ENCODE data around the gene THAP4. TPM values are rescaled to one million over a fixed set of nuclear protein-coding genes. Genes with fewer than 3 reads are reported as not detected.
"Not testable (repeated sequence)": the region's sequence is repeated elsewhere in the genome, so short reads cannot be mapped to it uniquely, and the experiment has no call there.

The THAP4 gene
- total RNA-seq, 2 donors from 2014 or later: 27.2 to 31.1 TPM

- no peak overlapping the region for H3K4me3 ChIP-seq
- H3K4me1 ChIP-seq (ENCODE audit: control insufficient read depth in 1 of 2, low read depth in 2 of 2): peaks cover 2 to 12% of the 10 kb centered on the region in 2 donors
- H3K9me3 ChIP-seq: no peaks in the 10 kb centered on the region
- no peak overlapping the region for H3K27ac ChIP-seq
- H3K36me3 ChIP-seq: peaks cover 63% of the 10 kb centered on the region
- ATAC-seq (ENCODE audit: insufficient number of reproducible peaks, low FRiP score, low read depth): no peak
- no peak for TF ChIP-seq CTCF (IDR thresholded peaks at IDR 0.05)
- no peaks in the 10 kb centered on the region for H3K27me3 ChIP-seq (replicated peaks; ENCODE audit: insufficient read depth)
- no peak for DNase-seq (ENCODE audit: low spot score)
These were observed 33.6 kb upstream of the THAP4 start for GRCh38 chr2:241670333-241671110.

- no peak for ATAC-seq (ENCODE audit: insufficient number of reproducible peaks, low FRiP score, low read depth)
These were observed 31.9 kb upstream of the THAP4 start for GRCh38 chr2:241668839-241669238.

GRCh38 chr2:241668354-241668753, 31.4 kb upstream of the THAP4 start:
- ATAC-seq (ENCODE audit: insufficient number of reproducible peaks, low FRiP score, low read depth) (no peak), DNase-seq (ENCODE audit: low spot score) (no peak)
- Histone ChIP-seq H3K27me3 (replicated peaks; ENCODE audit: insufficient read depth) (no peaks in the 10 kb centered on the region), H3K4me1 (ENCODE audit: control insufficient read depth in 1 of 2, low read depth in 2 of 2) (no peaks in the 10 kb centered on the region), H3K36me3 (peaks cover 59% of the 10 kb centered on the region), H3K9me3 (no peaks in the 10 kb centered on the region), H3K27ac (no peak overlapping the region), H3K4me3 (no peak overlapping the region)
- no peak for TF ChIP-seq CTCF (IDR thresholded peaks at IDR 0.05)

More at GRCh38 chr2:241668839-241669238, 31.9 kb upstream of the THAP4 start:
- Histone ChIP-seq H3K4me3 (no peak overlapping the region), H3K27ac (no peak overlapping the region), H3K4me1 (ENCODE audit: control insufficient read depth in 1 of 2, low read depth in 2 of 2) (peaks cover 0 to 4% of the 10 kb centered on the region in 2 donors), H3K27me3 (replicated peaks; ENCODE audit: insufficient read depth) (no peaks in the 10 kb centered on the region), H3K9me3 (no peaks in the 10 kb centered on the region), H3K36me3 (peaks cover 59% of the 10 kb centered on the region)
- no peak for TF ChIP-seq CTCF (IDR thresholded peaks at IDR 0.05)
- no peak for DNase-seq (ENCODE audit: low spot score)

- no peak overlapping the region for H3K4me3 ChIP-seq
- H3K36me3 ChIP-seq: peaks cover 54% of the 10 kb centered on the region
- no peak overlapping the region for H3K27ac ChIP-seq
- no peaks in the 10 kb centered on the region for H3K4me1 ChIP-seq (ENCODE audit: control insufficient read depth in 1 of 2, low read depth in 2 of 2)
- DNase-seq (ENCODE audit: low spot score): no peak
- no peaks in the 10 kb centered on the region for H3K27me3 ChIP-seq (replicated peaks; ENCODE audit: insufficient read depth)
- ATAC-seq (ENCODE audit: insufficient number of reproducible peaks, low FRiP score, low read depth): no peak
- H3K9me3 ChIP-seq: no peaks in the 10 kb centered on the region
- TF ChIP-seq CTCF (IDR thresholded peaks at IDR 0.05): no peak
These were observed 29.9 kb upstream of the THAP4 start for GRCh38 chr2:241666627-241667400.

GRCh38 chr2:241665731-241666440, 28.9 kb upstream of the THAP4 start:
- DNase-seq (ENCODE audit: low spot score) (no peak), ATAC-seq (ENCODE audit: insufficient number of reproducible peaks, low FRiP score, low read depth) (no peak)

GRCh38 chr2:241662731-241663130, 25.8 kb upstream of the THAP4 start:
- not testable (repeated sequence) for H3K27me3 ChIP-seq (replicated peaks; ENCODE audit: insufficient read depth); DNase-seq (ENCODE audit: low spot score); H3K4me1 ChIP-seq (ENCODE audit: control insufficient read depth in 1 of 2, low read depth in 2 of 2); H3K9me3 ChIP-seq; H3K27ac ChIP-seq; H3K4me3 ChIP-seq; ATAC-seq (ENCODE audit: insufficient number of reproducible peaks, low FRiP score, low read depth)
- peaks cover 44% of the 10 kb centered on the region for H3K36me3 ChIP-seq

More at GRCh38 chr2:241665731-241666440, 28.9 kb upstream of the THAP4 start:
- Histone ChIP-seq H3K4me3 (no peak overlapping the region), H3K27ac (no peak overlapping the region), H3K9me3 (no peaks in the 10 kb centered on the region), H3K4me1 (ENCODE audit: control insufficient read depth in 1 of 2, low read depth in 2 of 2) (no peaks in the 10 kb centered on the region), H3K27me3 (replicated peaks; ENCODE audit: insufficient read depth) (no peaks in the 10 kb centered on the region), H3K36me3 (peaks cover 53% of the 10 kb centered on the region)
- no peak for TF ChIP-seq CTCF (IDR thresholded peaks at IDR 0.05)

All from thoracic aorta (tissue), 2 donors.